Peyer's patch (tissue), 4 donors: ENCODE measurements around the gene APOA5. TPM values are rescaled to one million over a fixed set of nuclear protein-coding genes. Genes with fewer than 3 reads are reported as not detected.

ENCODE experiments used
- DNase-seq, 3 donors: peaks; one replicate each; pipeline ENCODE4 v3.0.0-alpha.2; 2017 to 2019
- H3K27ac ChIP-seq, 4 donors: fragments of 200-600 bp; sonication (generic); one replicate each; pipeline ENCODE4 v1.5.1; 2016 to 2019
- H3K27me3 ChIP-seq, 2 donors: fragments of 200-600 bp; sonication (generic); one replicate each; pipeline ENCODE4 v1.5.1; 2019
- H3K36me3 ChIP-seq, 3 donors: fragments of 200-600 bp; sonication (generic); one replicate each; pipeline ENCODE4 v1.5.1; 2016 to 2019
- H3K4me1 ChIP-seq, 4 donors: fragments of 200-600 bp; sonication (generic); one replicate each; pipeline ENCODE4 v1.5.1; 2016 to 2019
- H3K4me3 ChIP-seq, 4 donors: fragments of 200-600 bp; sonication (generic); 1 replicate in 3 of 4; 2 replicates in 1 of 4; pipeline ENCODE4 v1.5.1; 2016 to 2019; ENCODE audit warnings: mild to moderate bottlenecking in 1 of 4
- H3K9me3 ChIP-seq, 4 donors: fragments of 200-600 bp; sonication (generic); one replicate each; pipeline ENCODE4 v1.5.1; 2016 to 2019; ENCODE audit warnings: mild to moderate bottlenecking in 1 of 4
- POLR2A ChIP-seq, 2 donors: fragments of 450-650 bp; IDR thresholded peaks; one replicate each; pipeline ENCODE4 v1.5.1; 2017; ENCODE audit warnings: antibody characterized with exemption in 2 of 2, mild to moderate bottlenecking in 2 of 2, moderate library complexity in 2 of 2
- total RNA-seq, 4 donors: library from RNA; depleted of rRNA; stranded (reverse); fragments of >200 nt; gene quantifications; one replicate each; pipeline ENCODE4 v1.1.0, GENCODE V29; 2016
- TF ChIP-seq, protein P1 (sequence below), 6 experiments: fragments of 450-650 bp in 4 of 6; fragments of 200-600 bp in 2 of 6; sonication (generic) in 1 of 6; IDR thresholded peaks; one replicate each; pipeline ENCODE4 v1.5.1; 2017 to 2019; ENCODE audit warnings: antibody characterized with exemption in 6 of 6, mild to moderate bottlenecking in 3 of 6, moderate library complexity in 1 of 6

The APOA5 gene
- total RNA-seq, 4 donors from 2014 or later = 2.8 to 3.2 TPM; not detected in 2

- Histone ChIP-seq H3K4me3 (peak overlapping the region in 1 of 4 donors; percentile 98), H3K9me3 (no peaks in the 10 kb centered on the region), H3K27me3 (no peaks in the 10 kb centered on the region), H3K4me1 (peaks cover 0 to 20% (median 6%) of the 10 kb centered on the region in 4 donors), H3K27ac (no peak overlapping the region), H3K36me3 (peaks cover 0 to 26% (median 0%) of the 10 kb centered on the region in 3 donors)
- DNase-seq = no peak
- TF ChIP-seq, protein P1, sequence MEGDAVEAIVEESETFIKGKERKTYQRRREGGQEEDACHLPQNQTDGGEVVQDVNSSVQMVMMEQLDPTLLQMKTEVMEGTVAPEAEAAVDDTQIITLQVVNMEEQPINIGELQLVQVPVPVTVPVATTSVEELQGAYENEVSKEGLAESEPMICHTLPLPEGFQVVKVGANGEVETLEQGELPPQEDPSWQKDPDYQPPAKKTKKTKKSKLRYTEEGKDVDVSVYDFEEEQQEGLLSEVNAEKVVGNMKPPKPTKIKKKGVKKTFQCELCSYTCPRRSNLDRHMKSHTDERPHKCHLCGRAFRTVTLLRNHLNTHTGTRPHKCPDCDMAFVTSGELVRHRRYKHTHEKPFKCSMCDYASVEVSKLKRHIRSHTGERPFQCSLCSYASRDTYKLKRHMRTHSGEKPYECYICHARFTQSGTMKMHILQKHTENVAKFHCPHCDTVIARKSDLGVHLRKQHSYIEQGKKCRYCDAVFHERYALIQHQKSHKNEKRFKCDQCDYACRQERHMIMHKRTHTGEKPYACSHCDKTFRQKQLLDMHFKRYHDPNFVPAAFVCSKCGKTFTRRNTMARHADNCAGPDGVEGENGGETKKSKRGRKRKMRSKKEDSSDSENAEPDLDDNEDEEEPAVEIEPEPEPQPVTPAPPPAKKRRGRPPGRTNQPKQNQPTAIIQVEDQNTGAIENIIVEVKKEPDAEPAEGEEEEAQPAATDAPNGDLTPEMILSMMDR (IDR thresholded peaks at IDR 0.05) = no peak
- no peak for TF ChIP-seq POLR2A (IDR thresholded peaks at IDR 0.05)
Measured at GRCh38 chr11:116788975-116789374, 2.7 kb downstream of the APOA5 start.

GRCh38 chr11:116788534-116788933 lies 3.1 kb downstream of the APOA5 start:
- DNase-seq = no peak
- peak overlapping the region; percentile 83 to 94 (median 87) for H3K27ac ChIP-seq
- peaks cover 0 to 31% (median 0%) of the 10 kb centered on the region in 3 donors for H3K36me3 ChIP-seq
- peak overlapping the region; percentile 79 to 100 (median 94) for H3K4me3 ChIP-seq
- TF ChIP-seq POLR2A (IDR thresholded peaks at IDR 0.05) = no peak
- TF ChIP-seq, protein P1 (IDR thresholded peaks at IDR 0.05) = no peak
- H3K27me3 ChIP-seq = no peaks in the 10 kb centered on the region
- no peaks in the 10 kb centered on the region for H3K9me3 ChIP-seq
- peaks cover 0 to 20% (median 6%) of the 10 kb centered on the region in 4 donors for H3K4me1 ChIP-seq

DNA sequence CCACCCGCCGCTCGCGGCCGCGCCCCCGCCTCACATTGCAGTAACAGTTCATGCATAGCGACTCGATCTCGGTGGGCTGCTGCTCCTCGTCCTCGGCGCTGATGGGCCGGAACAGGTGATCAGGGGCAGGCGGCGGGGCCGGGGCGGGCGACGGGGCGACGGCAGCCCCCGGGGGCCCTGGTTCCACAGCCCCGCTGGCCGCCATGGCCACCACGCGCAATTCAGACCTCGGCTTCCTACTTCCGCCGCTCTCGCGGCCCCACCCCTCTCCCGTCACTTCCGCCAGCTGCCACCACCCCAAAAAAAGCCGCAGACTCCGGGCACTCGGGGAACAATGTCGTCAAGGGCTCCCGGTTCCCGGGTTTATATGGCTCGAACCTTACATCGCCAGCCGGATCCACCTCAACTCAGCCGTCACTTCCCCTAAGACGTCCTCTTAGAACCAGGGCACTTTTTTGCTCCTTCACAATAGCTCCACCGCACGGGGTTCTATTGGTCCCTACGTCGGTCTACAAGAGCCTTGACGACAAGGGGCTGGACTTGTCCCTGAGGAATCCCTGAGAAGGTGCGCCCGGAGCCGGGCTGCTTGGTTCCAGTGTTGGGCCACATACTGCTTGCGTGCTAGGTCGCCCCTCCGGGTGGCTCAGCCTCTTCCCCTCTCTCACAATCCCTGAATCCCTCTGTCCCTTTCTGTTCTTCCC lies 3.7 kb downstream of the APOA5 start, which contains the start of gene ZPR1:
Gene ZPR1, minus strand, starts transcription at position 238 of the 701 bp plus-strand sequence. Its CDS starts 33 bp downstream, at position 205.
- Histone ChIP-seq H3K27ac (peak within 1 kb of the TSS; percentile 83 to 94 (median 87)), H3K4me1 (peaks cover 0 to 20% (median 6%) of the 10 kb centered on the region in 4 donors), H3K4me3 (peak within 1 kb of the TSS; percentile 79 to 100 (median 94)), H3K36me3 (peaks cover 0 to 37% (median 0%) of the 10 kb centered on the region in 3 donors), H3K9me3 (no peaks in the 10 kb centered on the region), H3K27me3 (no peaks in the 10 kb centered on the region)
- TF ChIP-seq POLR2A (IDR thresholded peaks at IDR 0.05) = peak; percentile 73 to 93
- TF ChIP-seq, protein P1 (IDR thresholded peaks at IDR 0.05) = peak in 3 of 6 experiments; percentile 22 to 38 (median 23)
- DNase-seq = peak; percentile 82 to 94 (median 93)

- TF ChIP-seq POLR2A (IDR thresholded peaks at IDR 0.05) = no peak
- TF ChIP-seq, protein P1 (IDR thresholded peaks at IDR 0.05) = no peak
- no peaks in the 10 kb centered on the region for H3K9me3 ChIP-seq
- peaks cover 0 to 42% (median 0%) of the 10 kb centered on the region in 3 donors for H3K36me3 ChIP-seq
Measured at GRCh38 chr11:116787436-116787785, 4.3 kb downstream of the APOA5 start.

DNA sequence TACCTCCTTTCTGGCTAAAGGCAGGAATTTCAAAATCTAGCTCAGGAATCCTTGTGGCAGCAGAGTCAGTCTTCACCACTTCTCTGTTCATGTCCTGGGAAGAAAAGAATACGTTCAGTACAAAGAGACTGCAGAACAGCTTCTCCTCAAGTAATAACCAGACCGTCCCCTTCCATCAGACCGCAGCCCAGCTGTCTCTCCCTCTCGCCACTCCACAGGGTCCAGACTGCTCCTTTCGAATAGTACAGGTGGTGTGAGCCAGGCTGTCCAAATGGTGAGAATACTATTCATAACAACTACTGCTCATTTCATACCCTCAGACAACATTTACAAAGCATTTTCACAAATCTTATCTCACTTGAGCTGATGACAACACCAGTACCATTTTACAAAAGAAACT lies 4.7 kb downstream of the APOA5 start:
- H3K27ac ChIP-seq = no peak overlapping the region
- TF ChIP-seq, protein P1 (IDR thresholded peaks at IDR 0.05) = no peak
- TF ChIP-seq POLR2A (IDR thresholded peaks at IDR 0.05) = no peak

More at GRCh38 chr11:116787436-116787785, 4.3 kb downstream of the APOA5 start:
- DNase-seq = no peak
- peak overlapping the region; percentile 79 to 100 (median 94) for H3K4me3 ChIP-seq
- H3K4me1 ChIP-seq = peaks cover 0 to 20% (median 6%) of the 10 kb centered on the region in 4 donors
- H3K27me3 ChIP-seq = no peaks in the 10 kb centered on the region
- peak overlapping the region; percentile 83 to 94 (median 87) for H3K27ac ChIP-seq

More for the DNA sequence above, 4.7 kb downstream of the APOA5 start:
- DNase-seq = no peak
- no peaks in the 10 kb centered on the region for H3K27me3 ChIP-seq
- H3K4me1 ChIP-seq = peaks cover 0 to 20% (median 6%) of the 10 kb centered on the region in 4 donors
- H3K9me3 ChIP-seq = no peaks in the 10 kb centered on the region
- H3K4me3 ChIP-seq = peak overlapping the region; percentile 79 to 100 (median 94)
- peaks cover 0 to 46% (median 0%) of the 10 kb centered on the region in 3 donors for H3K36me3 ChIP-seq
